ENCODE measurements around the gene ANKS1B. TPM values are rescaled to one million over a fixed set of nuclear protein-coding genes. Genes with fewer than 3 reads are reported as not detected.

ANKS1B gene
- total and polyA plus RNA-seq, 2 experiments from 2014 or later: 1.8 to 1.9 TPM

GRCh38 chr12:98735821-98736220 lies 1248.9 kb downstream of the ANKS1B start:
- no peak for DNase-seq (ENCODE audit: low read depth in 1 of 2, low spot score in 1 of 2)
- no peak for TF ChIP-seq CTCF (IDR thresholded peaks at IDR 0.05; ENCODE audit: low read depth, low read length)
- H3K27ac ChIP-seq: no peak overlapping the region
- H3K36me3 ChIP-seq: no peaks in the 10 kb centered on the region
- no peaks in the 10 kb centered on the region for H3K9me3 ChIP-seq (ENCODE audit: low read depth)
- no peaks in the 10 kb centered on the region for H3K27me3 ChIP-seq
- no peak overlapping the region for H3K4me3 ChIP-seq
- H3K4me1 ChIP-seq (ENCODE audit: low read depth): peaks cover 4% of the 10 kb centered on the region

- H3K27ac ChIP-seq: no peak overlapping the region
These were observed 1250.9 kb downstream of the ANKS1B start for GRCh38 chr12:98733667-98734350.

GRCh38 chr12:98730412-98730811 lies 1254.3 kb downstream of the ANKS1B start:
- peaks cover 7% of the 10 kb centered on the region for H3K36me3 ChIP-seq
- H3K4me1 ChIP-seq (ENCODE audit: low read depth): no peaks in the 10 kb centered on the region
- no peak overlapping the region for H3K4me3 ChIP-seq
- DNase-seq (ENCODE audit: low read depth in 1 of 2, low spot score in 1 of 2): no peak
- H3K27me3 ChIP-seq: no peaks in the 10 kb centered on the region
- no peaks in the 10 kb centered on the region for H3K9me3 ChIP-seq (ENCODE audit: low read depth)
- TF ChIP-seq CTCF (IDR thresholded peaks at IDR 0.05; ENCODE audit: low read depth, low read length): no peak
- no peak overlapping the region for H3K27ac ChIP-seq

More at GRCh38 chr12:98733667-98734350, 1250.9 kb downstream of the ANKS1B start:
- Histone ChIP-seq H3K27me3 (no peaks in the 10 kb centered on the region), H3K4me1 (ENCODE audit: low read depth) (peaks cover 4% of the 10 kb centered on the region), H3K9me3 (ENCODE audit: low read depth) (no peaks in the 10 kb centered on the region), H3K36me3 (no peaks in the 10 kb centered on the region), H3K4me3 (no peak overlapping the region)
- no peak for TF ChIP-seq CTCF (IDR thresholded peaks at IDR 0.05; ENCODE audit: low read depth, low read length)
- no peak for DNase-seq (ENCODE audit: low read depth in 1 of 2, low spot score in 1 of 2)

GRCh38 chr12:98727196-98727595 lies 1257.5 kb downstream of the ANKS1B start:
- Histone ChIP-seq H3K4me3 (no peak overlapping the region), H3K4me1 (ENCODE audit: low read depth) (no peaks in the 10 kb centered on the region), H3K27ac (no peak overlapping the region), H3K9me3 (ENCODE audit: low read depth) (no peaks in the 10 kb centered on the region), H3K27me3 (no peaks in the 10 kb centered on the region), H3K36me3 (peaks cover 7% of the 10 kb centered on the region)
- TF ChIP-seq CTCF (IDR thresholded peaks at IDR 0.05; ENCODE audit: low read depth, low read length): no peak
- no peak for DNase-seq (ENCODE audit: low read depth in 1 of 2, low spot score in 1 of 2)

GRCh38 chr12:98725476-98726247 lies 1259.1 kb downstream of the ANKS1B start:
- peak; percentile 58 to 71 for DNase-seq (ENCODE audit: low read depth in 1 of 2, low spot score in 1 of 2)

More at GRCh38 chr12:98725476-98726247, 1259.1 kb downstream of the ANKS1B start:
- H3K36me3 ChIP-seq: peaks cover 7% of the 10 kb centered on the region
- no peak overlapping the region for H3K4me3 ChIP-seq
- H3K27me3 ChIP-seq: no peaks in the 10 kb centered on the region
- no peak overlapping the region for H3K27ac ChIP-seq
- H3K4me1 ChIP-seq (ENCODE audit: low read depth): no peaks in the 10 kb centered on the region
- TF ChIP-seq CTCF (IDR thresholded peaks at IDR 0.05; ENCODE audit: low read depth, low read length): peak; percentile 64
- H3K9me3 ChIP-seq (ENCODE audit: low read depth): no peaks in the 10 kb centered on the region
